Hepatocyte (in vitro differentiated cells): ENCODE results near the gene MIF. TPM values are rescaled to one million over a fixed set of nuclear protein-coding genes. Genes with fewer than 3 reads are reported as not detected.

Experiments used
- DNase-seq: peaks from one replicate; pipeline ENCODE4 v3.0.0-alpha.2; 2016; ENCODE audit warnings: low spot score
- H2AFZ ChIP-seq: fragments of 200-600 bp; sonication (generic); 2 replicates; pipeline ENCODE4 v1.6.0; 2016; ENCODE audit warnings: antibody characterized with exemption, mild to moderate bottlenecking
- H3K27ac ChIP-seq: fragments of 200-600 bp; sonication (generic); 2 replicates; pipeline ENCODE4 v1.5.1; 2016; ENCODE audit warnings: mild to moderate bottlenecking
- H3K27me3 ChIP-seq: fragments of 200-600 bp; sonication (generic); 2 replicates; pipeline ENCODE4 v1.6.1; 2016
- H3K36me3 ChIP-seq: fragments of 200-600 bp; sonication (generic); replicated peaks from 2 replicates; pipeline ENCODE4 v1.5.1; 2016; ENCODE audit warnings: low read depth; ENCODE audit not compliant: insufficient read depth
- H3K4me1 ChIP-seq: fragments of 200-600 bp; sonication (generic); 2 replicates; pipeline ENCODE4 v1.5.1; 2016; ENCODE audit warnings: mild to moderate bottlenecking, moderate library complexity; ENCODE audit not compliant: insufficient read depth
- H3K4me2 ChIP-seq: fragments of 200-600 bp; sonication (generic); 2 replicates; pipeline ENCODE4 v1.6.0; 2016
- H3K4me3 ChIP-seq: fragments of 200-600 bp; sonication (generic); 2 replicates; pipeline ENCODE4 v1.5.1; 2016; ENCODE audit warnings: mild to moderate bottlenecking
- H3K79me2 ChIP-seq: fragments of 200-600 bp; sonication (generic); 2 replicates; pipeline ENCODE4 v1.6.0; 2017; ENCODE audit warnings: mild to moderate bottlenecking
- H3K9me2 ChIP-seq: fragments of 200-600 bp; sonication (generic); replicated peaks from 2 replicates; pipeline ENCODE4 v1.6.0; 2017; ENCODE audit warnings: mild to moderate bottlenecking; ENCODE audit not compliant: insufficient read depth
- H3K9me3 ChIP-seq: fragments of 200-600 bp; sonication (generic); 2 replicates; pipeline ENCODE4 v1.5.1; 2016; ENCODE audit warnings: low read depth, mild to moderate bottlenecking
- H4K20me1 ChIP-seq: fragments of 200-600 bp; sonication (generic); 2 replicates; pipeline ENCODE4 v1.6.0; 2016; ENCODE audit warnings: mild to moderate bottlenecking; ENCODE audit not compliant: insufficient read depth, poor library complexity, severe bottlenecking
- CTCF ChIP-seq: fragments of 200-600 bp; sonication (generic); IDR thresholded peaks from 2 replicates; pipeline ENCODE4 v1.5.1; 2016; ENCODE audit warnings: antibody characterized with exemption, mild to moderate bottlenecking; ENCODE audit not compliant: poor library complexity
- EZH2 ChIP-seq: fragments of 200-600 bp; sonication (generic); IDR thresholded peaks from 2 replicates; pipeline ENCODE4 v1.6.1; 2016; ENCODE audit warnings: antibody characterized with exemption, mild to moderate bottlenecking, borderline replicate concordance
- EZH2phosphoT487 ChIP-seq: fragments of 200-600 bp; sonication (generic); IDR thresholded peaks from one replicate; pipeline ENCODE4 v1.6.1; 2018; ENCODE audit warnings: antibody characterized with exemption, mild to moderate bottlenecking, low read depth, moderate library complexity; ENCODE audit not compliant: unreplicated experiment, severe bottlenecking
- WGBS: methylation state at CpG from one replicate; pipeline ENCODE4 v1.1.6; 2016; ENCODE audit warnings: low lambda C conversion rate; ENCODE audit errors: missing lambda C conversion rate; 5-methylcytosine and 5-hydroxymethylcytosine counted together
- polyA plus RNA-seq: library from polyadenylated mRNA; unstranded; fragments of >200 nt; fragmentation: Nextera tagmentation; extraction: Ambion mirVana; gene quantifications from 2 replicates; pipeline ENCODE4 v1.2.1, GENCODE V29; 2016
- total RNA-seq: library from RNA; depleted of rRNA; stranded (reverse); fragments of >200 nt; gene quantifications from 2 replicates; pipeline ENCODE4 v1.2.3, GENCODE V29; 2014

Gene MIF
- total and polyA plus RNA-seq, 2 experiments from 2014 or later, result 240 to 2,070 TPM

DNA sequence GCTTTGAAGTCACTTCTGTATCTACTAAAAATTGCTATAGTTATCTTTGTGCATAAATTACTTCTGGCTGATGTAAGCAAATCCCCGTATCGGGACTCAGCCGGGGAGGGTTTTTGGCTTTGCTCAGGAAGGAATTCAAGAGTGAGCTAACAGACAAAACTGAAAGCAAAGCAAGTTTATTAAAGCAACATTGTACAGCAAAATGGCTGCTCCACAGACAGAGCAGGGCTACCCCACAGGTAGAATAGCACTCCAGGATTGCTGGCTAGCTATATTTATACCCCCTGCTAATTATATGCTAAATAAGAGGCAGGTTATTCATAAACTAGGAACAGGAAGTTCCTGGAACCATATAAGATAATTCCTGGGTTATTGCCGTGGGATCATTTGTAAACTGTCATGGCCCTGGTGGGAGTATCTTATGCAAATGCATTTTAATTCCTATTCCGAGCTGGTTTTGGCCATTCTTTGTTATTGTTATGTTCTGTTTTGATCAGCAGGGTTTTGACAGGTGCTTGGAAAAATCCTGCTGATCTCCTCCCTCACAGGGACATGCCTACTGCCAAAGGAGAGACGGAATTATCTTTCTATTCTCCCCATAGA lies 15.2 kb downstream of the MIF start:
- no peak for DNase-seq
- no peaks in the 10 kb centered on the region for H3K9me3 ChIP-seq
- no peak overlapping the region for H2AFZ ChIP-seq
- peaks cover 6% of the 10 kb centered on the region for H3K79me2 ChIP-seq
- no peak for TF ChIP-seq CTCF
- H3K4me2 ChIP-seq, result peak overlapping the region; percentile 55
- H4K20me1 ChIP-seq, result no peaks in the 10 kb centered on the region
- WGBS, result 62% methylated on average over 6 of the region's 6 CpGs
- H3K36me3 ChIP-seq, result no peaks in the 10 kb centered on the region
- no peaks in the 10 kb centered on the region for H3K9me2 ChIP-seq
- H3K27ac ChIP-seq, result peak overlapping the region; percentile 78
- H3K27me3 ChIP-seq, result no peaks in the 10 kb centered on the region
- peaks cover 25% of the 10 kb centered on the region for H3K4me1 ChIP-seq
- no peak overlapping the region for H3K4me3 ChIP-seq

DNA sequence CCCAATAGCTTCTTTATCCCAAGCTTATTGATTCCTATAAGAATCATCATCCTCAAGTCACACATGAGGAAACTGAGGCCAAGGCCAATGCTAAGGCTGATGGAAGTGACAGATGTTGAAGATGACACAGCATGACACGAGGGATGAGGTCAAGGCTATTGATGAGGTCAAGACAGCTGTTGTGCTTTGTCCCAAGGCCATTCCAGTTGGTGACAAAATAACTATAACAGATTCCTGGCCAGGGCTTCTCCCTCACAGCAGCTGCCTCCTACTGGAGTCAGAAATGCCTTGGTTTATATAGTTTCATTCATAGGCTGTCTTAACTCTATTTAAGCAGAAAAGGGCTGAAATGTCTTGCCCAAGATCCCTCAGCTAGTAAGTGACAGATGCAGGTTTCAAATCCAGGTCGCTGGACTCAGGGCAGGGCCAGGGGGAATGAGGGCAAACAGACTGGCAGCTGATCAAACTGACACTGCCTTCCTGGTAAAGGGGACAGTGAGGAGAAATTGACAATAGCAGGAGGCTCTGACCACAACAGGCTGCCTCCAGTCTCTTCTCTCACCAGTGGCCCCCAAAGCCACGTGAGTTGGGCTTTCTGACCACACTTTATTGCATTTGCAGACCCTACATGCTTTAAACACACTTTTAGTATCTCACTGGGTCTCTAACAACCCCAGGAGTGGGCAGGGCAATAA lies 16.5 kb downstream of the MIF start:
- no peak overlapping the region for H3K4me3 ChIP-seq
- peaks cover 25% of the 10 kb centered on the region for H3K4me1 ChIP-seq
- H3K9me2 ChIP-seq, result no peaks in the 10 kb centered on the region
- no peaks in the 10 kb centered on the region for H4K20me1 ChIP-seq
- H3K27ac ChIP-seq, result no peak overlapping the region
- H2AFZ ChIP-seq, result no peak overlapping the region
- no peak for DNase-seq
- 95% methylated on average over 3 of the region's 3 CpGs for WGBS
- H3K36me3 ChIP-seq, result no peaks in the 10 kb centered on the region
- H3K4me2 ChIP-seq, result no peak overlapping the region
- H3K27me3 ChIP-seq, result no peaks in the 10 kb centered on the region
- TF ChIP-seq EZH2phosphoT487 (no peak), CTCF (no peak), EZH2 (no peak)
- no peaks in the 10 kb centered on the region for H3K9me3 ChIP-seq
- H3K79me2 ChIP-seq, result peaks cover 6% of the 10 kb centered on the region

- no peaks in the 10 kb centered on the region for H3K9me3 ChIP-seq
- H3K9me2 ChIP-seq, result no peaks in the 10 kb centered on the region
- no peak for TF ChIP-seq EZH2
- TF ChIP-seq EZH2phosphoT487, result no peak
- no peak for TF ChIP-seq CTCF
- H3K27me3 ChIP-seq, result no peaks in the 10 kb centered on the region
- no peak overlapping the region for H2AFZ ChIP-seq
- 91% methylated on average over 12 of the region's 12 CpGs for WGBS
- no peaks in the 10 kb centered on the region for H3K36me3 ChIP-seq
- H3K4me1 ChIP-seq, result peaks cover 25% of the 10 kb centered on the region
- no peak overlapping the region for H3K4me3 ChIP-seq
- H3K79me2 ChIP-seq, result peaks cover 6% of the 10 kb centered on the region
- no peaks in the 10 kb centered on the region for H4K20me1 ChIP-seq
- no peak overlapping the region for H3K4me2 ChIP-seq
- no peak overlapping the region for H3K27ac ChIP-seq
- no peak for DNase-seq
These were observed 17.3 kb downstream of the MIF start for GRCh38 chr22:23911318-23911980.
